ENCODE results near the gene MICALL2. TPM values are rescaled to one million over a fixed set of nuclear protein-coding genes. Genes with fewer than 3 reads are reported as not detected.
A peak's percentile ranks its signal among the peaks of the same experiment; 100 is the strongest.

The MICALL2 gene
- total RNA-seq, 1 donor from 2014 or later = 2.1 TPM

DNA sequence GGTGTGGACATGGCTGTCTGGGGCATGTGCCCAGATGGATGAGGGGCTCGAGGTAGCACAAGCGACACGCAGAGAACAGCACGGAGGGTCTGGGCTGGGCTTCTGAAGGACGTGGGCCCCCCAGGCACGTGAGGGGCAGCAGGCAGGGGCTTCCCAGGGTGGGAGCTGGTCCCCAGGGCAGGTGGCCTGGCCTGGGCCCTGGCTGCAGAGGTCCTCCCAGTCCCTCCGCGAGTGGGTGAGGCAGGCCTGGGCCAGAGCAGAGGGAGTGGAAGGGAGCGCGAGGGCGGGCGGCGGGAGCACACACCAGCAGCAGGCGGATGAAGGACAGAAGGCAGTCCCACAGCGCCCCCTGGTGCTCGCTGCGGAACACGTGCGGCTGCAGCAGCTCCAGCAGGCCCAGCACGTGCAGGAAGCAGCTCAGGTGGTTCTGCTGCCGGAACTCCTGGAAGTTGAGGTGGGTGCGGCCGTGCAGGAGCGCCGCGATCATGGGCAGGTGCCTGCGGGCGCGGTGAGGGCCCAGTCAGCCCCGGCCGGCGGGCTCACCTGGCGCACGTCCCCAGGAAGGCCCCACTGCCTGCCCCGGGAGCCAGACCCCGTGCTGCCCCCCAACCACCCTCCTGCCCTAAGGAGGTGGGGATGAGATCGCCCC lies 14.7 kb upstream of the MICALL2 start:
- DNase-seq (ENCODE audit: low spot score) = peak; percentile 77
- Mint-ChIP-seq H3K36me3 (ENCODE audit: low read depth) (peaks cover 6% of the 10 kb centered on the region), H3K27me3 (ENCODE audit: low read depth) (no peaks in the 10 kb centered on the region), H3K27ac (no peak overlapping the region), H3K4me3 (ENCODE audit: low read depth) (no peak overlapping the region), H3K9me3 (no peaks in the 10 kb centered on the region), H3K4me1 (ENCODE audit: low read depth) (no peaks in the 10 kb centered on the region)
- intact Hi-C loops (cut with micrococcal nuclease) = no loop called here

DNA sequence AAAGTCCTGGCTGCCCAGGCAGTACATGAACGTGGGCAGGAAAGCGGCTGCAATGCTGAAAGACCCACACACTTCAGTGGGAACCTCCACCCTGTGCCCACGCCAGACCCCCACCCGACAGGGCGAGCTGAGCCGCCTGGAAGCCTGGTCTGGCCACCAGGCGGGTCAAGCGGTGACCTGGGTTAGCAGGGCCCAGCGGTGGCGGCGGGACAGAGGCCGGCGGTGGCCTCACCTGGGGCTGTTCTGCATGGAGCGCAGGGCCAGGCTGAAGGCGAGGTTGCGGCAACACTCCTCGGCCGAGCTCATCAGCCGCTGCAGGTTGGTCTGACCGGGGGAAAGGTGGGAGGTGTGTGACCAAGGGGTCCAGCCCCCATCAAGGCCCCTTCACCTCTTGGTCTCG lies 11.6 kb upstream of the MICALL2 start:
- H3K36me3 Mint-ChIP-seq (ENCODE audit: low read depth) = peaks cover 6% of the 10 kb centered on the region
- H3K4me3 Mint-ChIP-seq (ENCODE audit: low read depth) = no peak overlapping the region
- intact Hi-C loops (cut with micrococcal nuclease) = no loop called here
- H3K27me3 Mint-ChIP-seq (ENCODE audit: low read depth) = no peaks in the 10 kb centered on the region
- H3K9me3 Mint-ChIP-seq = no peaks in the 10 kb centered on the region
- no peaks in the 10 kb centered on the region for H3K4me1 Mint-ChIP-seq (ENCODE audit: low read depth)
- DNase-seq (ENCODE audit: low spot score) = no peak
- H3K27ac Mint-ChIP-seq = no peak overlapping the region

DNA sequence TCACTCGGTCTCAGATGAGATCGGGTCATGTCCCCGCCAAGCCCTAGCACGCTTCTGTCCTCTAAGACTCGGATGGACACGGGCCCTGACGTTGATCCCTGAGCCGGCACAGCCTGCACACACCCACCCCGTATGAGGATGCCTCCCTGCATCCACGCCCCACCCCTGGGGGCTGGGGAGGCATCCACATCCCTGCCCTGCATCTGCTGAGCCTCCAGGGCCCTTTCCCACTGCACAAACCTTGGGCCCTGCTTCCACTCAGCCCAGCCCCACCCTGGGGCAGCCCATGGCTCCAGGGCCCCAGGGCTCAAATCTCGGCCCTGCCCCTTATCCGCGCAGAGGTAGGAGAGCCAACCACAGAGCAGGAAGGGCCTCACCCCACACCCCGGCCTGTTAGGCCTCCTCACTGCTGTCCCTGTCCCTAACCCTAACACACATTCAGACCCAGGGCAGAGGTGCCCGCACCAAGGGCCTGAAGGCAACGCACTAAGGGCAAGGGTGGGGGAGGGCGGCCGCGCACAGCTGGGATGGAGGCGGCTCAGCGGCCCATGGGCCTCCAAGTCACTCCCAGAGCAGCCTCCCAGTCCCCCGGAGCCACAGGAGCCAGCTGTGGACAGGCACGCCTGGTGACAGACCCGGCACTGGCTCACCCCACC lies 9.5 kb upstream of the MICALL2 start:
- no peak overlapping the region for H3K4me3 Mint-ChIP-seq (ENCODE audit: low read depth)
- intact Hi-C loops (cut with micrococcal nuclease) = no loop called here
- no peaks in the 10 kb centered on the region for H3K36me3 Mint-ChIP-seq (ENCODE audit: low read depth)
- no peak for DNase-seq (ENCODE audit: low spot score)
- H3K27ac Mint-ChIP-seq = no peak overlapping the region
- no peaks in the 10 kb centered on the region for H3K27me3 Mint-ChIP-seq (ENCODE audit: low read depth)
- no peaks in the 10 kb centered on the region for H3K4me1 Mint-ChIP-seq (ENCODE audit: low read depth)
- H3K9me3 Mint-ChIP-seq = no peaks in the 10 kb centered on the region

DNA sequence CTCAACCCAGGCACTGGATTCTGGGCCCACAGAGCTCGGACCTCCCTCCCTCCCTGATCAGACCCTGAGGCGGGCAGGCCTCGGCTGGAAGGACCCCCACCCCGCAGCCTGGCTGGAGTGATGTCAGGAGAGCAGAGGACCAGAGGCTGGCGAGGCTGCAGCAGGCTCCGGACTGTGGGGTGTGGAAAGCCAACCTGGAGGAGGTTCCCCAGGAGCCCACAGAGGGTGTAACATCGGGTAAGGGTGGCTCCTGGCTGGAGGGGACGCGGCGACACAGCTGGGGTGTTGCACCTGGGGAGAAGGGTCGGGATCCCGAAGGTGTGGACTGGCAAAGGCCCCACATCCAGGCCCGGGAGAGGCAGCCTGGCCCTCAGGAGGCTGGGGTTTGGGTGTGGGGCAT lies 8.9 kb upstream of the MICALL2 start:
- DNase-seq (ENCODE audit: low spot score) = no peak
- H3K36me3 Mint-ChIP-seq (ENCODE audit: low read depth) = no peaks in the 10 kb centered on the region
- H3K27ac Mint-ChIP-seq = no peak overlapping the region
- H3K4me1 Mint-ChIP-seq (ENCODE audit: low read depth) = no peaks in the 10 kb centered on the region
- H3K4me3 Mint-ChIP-seq (ENCODE audit: low read depth) = no peak overlapping the region
- no peaks in the 10 kb centered on the region for H3K9me3 Mint-ChIP-seq
- intact Hi-C loops (cut with micrococcal nuclease) = no loop called here
- no peaks in the 10 kb centered on the region for H3K27me3 Mint-ChIP-seq (ENCODE audit: low read depth)

DNA sequence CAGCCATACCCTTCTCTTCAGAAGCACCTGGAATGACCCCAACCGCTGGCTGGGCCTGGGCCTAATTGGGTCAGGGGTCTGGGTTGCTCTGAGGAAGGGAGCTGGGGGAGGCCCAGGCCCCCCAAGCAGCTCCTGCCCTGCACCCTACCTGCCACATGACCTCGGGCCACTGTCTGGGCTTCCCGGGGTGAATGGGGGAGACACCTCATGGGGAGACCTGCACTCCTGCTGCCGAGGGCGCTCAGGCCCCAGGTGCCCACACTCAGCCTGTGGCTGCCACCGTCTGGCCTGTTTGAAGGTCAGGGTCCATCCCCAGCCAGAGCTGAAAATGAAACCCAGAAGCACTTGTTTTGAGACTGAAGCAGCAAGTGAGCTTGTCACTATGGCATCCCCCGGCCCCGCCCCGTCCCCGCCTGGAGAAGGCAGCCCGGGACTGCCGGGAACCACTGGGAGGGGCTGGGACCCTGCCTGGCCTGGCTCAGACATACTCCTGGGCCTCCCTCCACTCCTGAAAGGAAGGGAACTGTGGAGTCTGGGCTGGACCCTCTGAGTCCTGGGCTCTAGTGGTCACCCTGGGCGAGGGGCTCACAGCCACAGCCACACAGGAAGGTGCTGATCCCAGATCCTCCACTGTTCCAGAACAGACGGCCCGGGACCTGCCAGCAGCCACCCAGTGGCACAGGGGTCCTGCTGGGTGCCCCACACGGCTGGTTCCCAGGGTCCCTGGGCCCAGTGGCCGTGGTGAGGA lies 7.4 kb upstream of the MICALL2 start:
- Mint-ChIP-seq H3K36me3 (ENCODE audit: low read depth) (no peaks in the 10 kb centered on the region), H3K27me3 (ENCODE audit: low read depth) (no peaks in the 10 kb centered on the region), H3K4me1 (ENCODE audit: low read depth) (no peaks in the 10 kb centered on the region), H3K27ac (no peak overlapping the region), H3K4me3 (ENCODE audit: low read depth) (no peak overlapping the region), H3K9me3 (no peaks in the 10 kb centered on the region)
- intact Hi-C loops (cut with micrococcal nuclease) = no loop called here
- no peak for DNase-seq (ENCODE audit: low spot score)

DNA sequence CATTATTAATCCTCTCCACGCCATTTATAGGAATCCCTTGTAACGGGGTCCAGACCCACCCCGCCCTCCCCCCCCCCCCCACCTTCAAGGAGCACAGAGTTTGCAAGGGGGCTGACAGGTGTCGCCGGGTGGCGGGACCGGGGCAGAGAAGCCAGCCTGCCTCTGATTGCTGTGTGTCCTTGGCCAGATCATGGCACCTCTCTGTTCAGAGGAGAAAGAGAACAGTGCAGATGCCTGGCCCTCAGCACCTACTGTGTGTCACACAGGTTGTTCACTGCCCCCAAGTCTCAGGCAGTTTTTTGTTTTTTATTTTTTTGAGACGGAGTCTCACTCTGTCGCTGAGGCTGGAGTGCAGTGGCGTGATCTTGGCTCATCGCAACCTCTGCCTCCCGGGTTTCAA lies 5.4 kb upstream of the MICALL2 start:
- intact Hi-C loops (cut with micrococcal nuclease) = no loop called here
- Mint-ChIP-seq H3K4me3 (ENCODE audit: low read depth) (no peak overlapping the region), H3K36me3 (ENCODE audit: low read depth) (no peaks in the 10 kb centered on the region), H3K9me3 (no peaks in the 10 kb centered on the region), H3K27me3 (ENCODE audit: low read depth) (no peaks in the 10 kb centered on the region), H3K4me1 (ENCODE audit: low read depth) (no peaks in the 10 kb centered on the region), H3K27ac (no peak overlapping the region)
- DNase-seq (ENCODE audit: low spot score) = no peak

DNA sequence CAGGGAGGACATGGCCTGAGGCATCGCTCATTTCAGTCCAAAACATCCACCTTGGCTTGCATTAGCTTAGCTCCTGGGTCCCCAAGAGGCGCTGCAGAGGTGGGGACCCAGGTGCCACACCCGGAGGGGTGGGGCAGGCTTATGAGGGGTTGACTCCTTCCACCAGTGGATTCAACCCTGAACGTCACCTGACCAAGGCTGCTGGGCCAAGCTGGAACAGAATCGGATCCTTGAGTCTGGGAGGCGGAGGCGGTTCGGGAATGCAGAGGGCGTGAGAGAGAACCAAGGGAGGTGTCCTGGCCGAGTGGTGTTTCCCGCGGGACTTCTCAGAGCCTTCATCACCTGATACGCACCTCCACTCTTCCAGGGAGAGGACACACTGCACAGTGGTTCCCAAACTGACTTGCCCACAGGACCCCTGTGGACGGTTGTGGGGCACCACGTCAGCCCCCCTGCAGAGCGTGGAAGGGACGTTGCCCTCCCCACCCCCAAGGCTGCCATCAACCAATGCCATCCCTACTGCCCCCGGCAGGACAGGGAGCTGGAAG lies 4.5 kb upstream of the MICALL2 start:
- H3K27me3 Mint-ChIP-seq (ENCODE audit: low read depth) = no peaks in the 10 kb centered on the region
- no peak for DNase-seq (ENCODE audit: low spot score)
- no peaks in the 10 kb centered on the region for H3K9me3 Mint-ChIP-seq
- H3K4me3 Mint-ChIP-seq (ENCODE audit: low read depth) = no peak overlapping the region
- no peaks in the 10 kb centered on the region for H3K4me1 Mint-ChIP-seq (ENCODE audit: low read depth)
- intact Hi-C loops (cut with micrococcal nuclease) = no loop called here
- no peaks in the 10 kb centered on the region for H3K36me3 Mint-ChIP-seq (ENCODE audit: low read depth)
- no peak overlapping the region for H3K27ac Mint-ChIP-seq

DNA sequence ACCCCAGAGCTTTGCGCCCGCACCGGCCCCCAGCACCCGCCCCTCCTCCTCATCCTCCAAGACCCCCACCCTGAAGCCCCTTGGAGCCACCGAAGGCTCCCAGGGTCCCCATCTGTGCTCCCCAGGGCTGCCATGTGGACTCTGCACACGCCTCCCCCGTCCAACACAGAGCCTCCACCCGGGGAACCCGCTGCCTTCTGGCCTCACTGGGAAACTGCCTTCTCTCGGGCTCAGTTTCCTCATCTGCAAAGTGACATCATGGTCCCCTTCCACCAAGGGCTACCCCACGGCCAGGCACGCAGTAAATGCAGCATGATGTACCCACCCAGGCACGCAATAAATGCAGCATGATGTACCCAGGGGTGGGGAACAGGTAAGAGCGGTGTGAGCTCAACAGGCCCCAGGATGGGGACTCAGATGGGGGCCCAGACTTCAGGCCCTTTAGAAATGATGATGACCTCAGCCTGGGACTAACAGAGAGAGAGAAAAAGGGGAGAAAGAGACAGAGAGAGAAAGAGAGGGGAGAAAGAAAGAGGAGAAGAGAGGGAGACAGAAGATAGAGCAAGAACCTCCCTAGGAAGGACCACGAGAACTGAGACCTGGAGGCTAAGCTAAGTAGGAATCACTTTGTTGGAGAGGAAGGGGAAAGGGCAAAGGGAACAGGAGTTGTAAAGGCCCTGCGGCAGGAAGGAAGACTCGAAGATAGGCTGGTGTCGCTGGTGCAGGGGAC lies 2.5 kb upstream of the MICALL2 start:
- no peaks in the 10 kb centered on the region for H3K36me3 Mint-ChIP-seq (ENCODE audit: low read depth)
- no peak for DNase-seq (ENCODE audit: low spot score)
- H3K27ac Mint-ChIP-seq = no peak overlapping the region
- H3K9me3 Mint-ChIP-seq = no peaks in the 10 kb centered on the region
- intact Hi-C loops (cut with micrococcal nuclease) = no loop called here
- H3K4me3 Mint-ChIP-seq (ENCODE audit: low read depth) = peak overlapping the region; percentile 6
- H3K27me3 Mint-ChIP-seq (ENCODE audit: low read depth) = peaks cover 6% of the 10 kb centered on the region
- H3K4me1 Mint-ChIP-seq (ENCODE audit: low read depth) = no peaks in the 10 kb centered on the region

DNA sequence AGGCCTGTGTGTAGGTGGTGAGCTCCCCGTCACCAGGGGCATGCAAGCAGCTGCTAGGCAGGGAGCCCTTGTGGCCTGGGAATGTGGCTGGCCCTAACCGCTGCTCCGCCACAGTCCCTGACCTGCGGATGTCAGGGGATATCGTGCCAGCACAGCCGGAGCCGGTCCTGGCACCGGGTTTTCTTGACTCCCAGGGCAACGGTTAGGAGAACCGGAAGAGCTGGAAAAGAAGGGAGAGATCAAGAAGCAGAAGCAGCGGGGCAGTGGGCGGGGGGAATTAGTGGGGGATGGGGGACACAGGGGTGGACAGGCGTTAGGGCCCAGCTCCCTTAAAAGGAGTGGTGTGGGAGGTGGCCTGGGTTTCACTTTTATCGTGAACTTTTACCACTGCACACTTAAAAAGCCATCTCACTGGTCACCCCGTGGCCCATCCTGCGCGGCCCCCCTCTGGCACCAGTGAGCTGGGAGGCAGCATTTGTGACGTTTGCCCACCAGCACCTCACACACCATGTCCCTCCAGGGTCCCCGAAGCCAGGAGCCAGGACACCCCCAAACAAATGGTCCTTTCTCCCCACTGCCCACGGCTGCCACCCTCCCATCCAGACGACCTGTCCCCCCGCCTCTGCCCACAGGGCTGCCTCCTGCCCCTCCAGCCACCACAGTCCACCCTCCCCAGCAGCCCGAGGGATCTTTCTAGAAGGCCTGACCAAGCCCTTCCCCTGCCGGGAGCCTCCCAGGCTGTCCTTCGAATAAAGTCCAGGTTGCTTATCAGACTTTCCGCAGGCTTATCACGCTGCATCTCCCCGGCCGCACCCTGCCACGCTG lies 1.8 kb upstream of the MICALL2 start:
- no peak overlapping the region for H3K4me3 Mint-ChIP-seq (ENCODE audit: low read depth)
- no peaks in the 10 kb centered on the region for H3K9me3 Mint-ChIP-seq
- H3K4me1 Mint-ChIP-seq (ENCODE audit: low read depth) = no peaks in the 10 kb centered on the region
- no peaks in the 10 kb centered on the region for H3K36me3 Mint-ChIP-seq (ENCODE audit: low read depth)
- DNase-seq (ENCODE audit: low spot score) = no peak
- H3K27me3 Mint-ChIP-seq (ENCODE audit: low read depth) = peaks cover 6% of the 10 kb centered on the region
- no peak overlapping the region for H3K27ac Mint-ChIP-seq
- intact Hi-C loops (cut with micrococcal nuclease) = no loop called here

DNA sequence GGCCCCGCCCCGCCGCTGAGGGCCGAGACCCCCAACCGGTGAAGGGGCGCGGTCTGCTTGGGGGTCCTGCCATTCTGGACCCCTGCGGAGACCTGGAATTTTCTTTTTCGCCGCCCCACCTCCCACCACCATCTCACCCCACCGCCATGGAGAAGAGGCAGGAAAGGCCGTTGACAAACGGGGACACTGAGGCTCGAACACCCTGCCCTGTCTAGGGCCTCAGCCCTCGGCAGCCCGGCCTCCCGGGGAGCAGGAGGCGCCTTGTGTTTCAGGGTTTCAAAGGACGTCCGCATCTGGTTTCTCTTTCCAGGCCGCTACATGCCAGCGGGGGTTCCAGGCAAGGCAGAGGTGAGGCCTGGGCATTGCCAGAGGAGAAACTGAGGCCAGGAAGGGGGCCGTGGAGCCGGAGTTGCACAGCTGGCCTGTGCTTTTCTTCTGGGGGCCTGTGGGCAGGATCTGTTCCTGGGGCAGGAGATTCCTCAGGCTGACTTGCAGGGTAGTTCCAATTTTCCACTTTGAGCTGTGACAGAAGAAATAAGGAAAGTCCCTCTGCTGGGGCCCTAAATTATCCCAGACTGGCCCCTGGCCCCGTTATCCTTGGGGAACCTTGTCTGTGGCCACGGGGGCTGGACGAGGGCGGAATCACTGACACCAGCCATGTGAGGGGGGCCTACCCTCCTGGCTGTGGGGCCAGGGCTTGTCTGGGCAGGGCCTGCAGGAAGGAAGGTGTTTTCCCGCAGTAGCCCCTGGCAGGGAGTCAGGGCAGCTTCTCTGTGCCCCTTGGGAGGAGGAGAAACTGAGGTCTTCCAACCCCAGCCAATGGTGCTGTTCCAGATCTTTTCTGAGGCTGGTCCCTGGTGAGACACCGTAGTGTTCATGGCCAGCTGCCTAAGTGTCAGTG lies 900 bp upstream of the MICALL2 start:
- intact Hi-C loops (cut with micrococcal nuclease) = loop anchor here (1.0 to 2.0 kb wide), 2 partner anchors 43 to 44 kb away; partner anchors contain the start of gene INTS1
- Mint-ChIP-seq H3K4me3 (ENCODE audit: low read depth) (peak overlapping the region; percentile 66), H3K27ac (no peak overlapping the region), H3K36me3 (ENCODE audit: low read depth) (no peaks in the 10 kb centered on the region), H3K4me1 (ENCODE audit: low read depth) (no peaks in the 10 kb centered on the region), H3K27me3 (ENCODE audit: low read depth) (peaks cover 6% of the 10 kb centered on the region), H3K9me3 (no peaks in the 10 kb centered on the region)
- no peak for DNase-seq (ENCODE audit: low spot score)

DNA sequence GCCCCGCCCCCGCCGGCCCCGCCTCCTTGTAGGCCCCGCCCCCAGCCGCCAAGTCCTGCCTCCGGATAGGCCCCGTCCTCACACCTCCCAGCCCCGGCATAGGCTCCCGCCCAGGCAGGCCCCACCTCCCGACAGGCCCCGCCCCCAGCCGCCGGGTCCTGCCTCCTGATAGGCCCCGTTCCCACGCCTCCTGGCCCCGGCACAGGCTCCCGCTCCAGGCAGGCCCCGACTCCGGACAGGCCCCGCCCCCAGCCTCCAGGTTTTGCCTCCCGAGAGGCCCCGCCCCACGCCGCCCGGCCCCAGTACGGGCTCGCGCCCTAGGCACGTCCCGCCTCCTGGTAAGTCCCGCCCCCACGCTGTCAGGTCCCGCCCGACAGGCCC lies 232 bp upstream of the MICALL2 start:
- no peaks in the 10 kb centered on the region for H3K4me1 Mint-ChIP-seq (ENCODE audit: low read depth)
- peak; percentile 95 for DNase-seq (ENCODE audit: low spot score)
- H3K4me3 Mint-ChIP-seq (ENCODE audit: low read depth) = no peak overlapping the region
- intact Hi-C loops (cut with micrococcal nuclease) = loop anchor here (1.0 to 2.0 kb wide), 2 partner anchors 43 to 45 kb away; partner anchors contain the start of gene INTS1
- H3K36me3 Mint-ChIP-seq (ENCODE audit: low read depth) = no peaks in the 10 kb centered on the region
- no peak overlapping the region for H3K27ac Mint-ChIP-seq
- H3K9me3 Mint-ChIP-seq = no peaks in the 10 kb centered on the region
- peaks cover 6% of the 10 kb centered on the region for H3K27me3 Mint-ChIP-seq (ENCODE audit: low read depth)
